ENCODE results near the gene BMP6. TPM values are rescaled to one million over a fixed set of nuclear protein-coding genes. Genes with fewer than 3 reads are reported as not detected.

Gene BMP6
- total and polyA plus RNA-seq, 2 of the 8 experiments (the other 6 are each of a cell fraction or from before 2014, with no cell fraction given): 2.0 to 2.1 TPM

- Histone ChIP-seq H3K4me2 (ENCODE audit: insufficient read depth in 1 of 2, low read depth in 2 of 2, low read length in 2 of 2) (no peak overlapping the region), H3K9ac (replicated peaks in 1 of 4; ENCODE audit: extremely low read depth in 1 of 4, low read depth in 3 of 4, low read length in 3 of 4) (no peak overlapping the region), H3K79me2 (ENCODE audit: control insufficient read depth in 1 of 2, insufficient read depth in 2 of 2, low read length in 2 of 2) (no peaks in the 10 kb centered on the region), H3K18ac (ENCODE audit: extremely low read depth, low read length) (no peak overlapping the region), H2BK12ac (ENCODE audit: low read depth, low read length) (no peak overlapping the region), H3K4me3 (ENCODE audit: extremely low read depth in 1 of 4, insufficient read depth in 2 of 4, low read depth in 3 of 4, low read length in 4 of 4) (no peak overlapping the region), H3K79me1 (ENCODE audit: low read depth, low read length) (no peaks in the 10 kb centered on the region; the same call in 1 of the 2 replicates), H2BK20ac (ENCODE audit: low read length) (no peak overlapping the region), H3K4ac (replicated peaks; ENCODE audit: insufficient read length, low read depth, low read length) (no peak overlapping the region), H4K5ac (ENCODE audit: insufficient read length, low read depth, low read length) (no peak overlapping the region), H3K36me3 (ENCODE audit: control insufficient read depth in 2 of 4, insufficient read depth in 4 of 4, low read length in 3 of 4) (no peaks in the 10 kb centered on the region), H4K91ac (replicated peaks; ENCODE audit: insufficient read length, low read length) (no peak overlapping the region), H2BK15ac (ENCODE audit: low read length) (no peak overlapping the region), H2AK5ac (ENCODE audit: low read depth, low read length) (no peak overlapping the region), H2BK5ac (ENCODE audit: low read depth, low read length) (no peak overlapping the region), H2AFZ (ENCODE audit: low read length) (no peak overlapping the region), H4K20me1 (replicated peaks in 1 of 2; ENCODE audit: control insufficient read depth in 1 of 2, insufficient read depth in 2 of 2, low read length in 2 of 2) (no peaks in the 10 kb centered on the region), H3K23ac (ENCODE audit: insufficient read length) (no peak overlapping the region), H3K9me3 (ENCODE audit: insufficient read depth in 2 of 2, low read depth in 1 of 2, low read length in 1 of 2) (no peaks in the 10 kb centered on the region), H3K23me2 (ENCODE audit: low read depth, low read length) (no peaks in the 10 kb centered on the region), H3K27ac (ENCODE audit: low read depth, low read length) (no peak overlapping the region), H3K14ac (ENCODE audit: insufficient read length) (no peak overlapping the region), H3K27me3 (replicated peaks in 1 of 4; ENCODE audit: control insufficient read depth in 3 of 4, extremely low read depth in 1 of 4, insufficient read depth in 3 of 4, low read length in 3 of 4) (no peaks in the 10 kb centered on the region), H4K8ac (ENCODE audit: extremely low read depth, insufficient read depth, low read length) (no peak overlapping the region), H2BK120ac (replicated peaks; ENCODE audit: low read depth, low read length) (no peak overlapping the region), H3K56ac (replicated peaks; ENCODE audit: insufficient read length, low read depth, low read length) (no peak overlapping the region), H3K4me1 (replicated peaks in 1 of 4; ENCODE audit: control insufficient read depth in 3 of 4, insufficient read depth in 4 of 4, low read length in 3 of 4) (no peaks in the 10 kb centered on the region)
- FAIRE-seq (no peak), DNase-seq (ENCODE audit: low read depth in 1 of 2, low spot score in 2 of 2) (no peak)
- ChIA-PET CTCF (ENCODE audit: partially characterized antibody) (interaction anchor here (1.2 to 1.5 kb wide), 3 partner anchors 17 to 73 kb away, joined by 3 read pairs; no protein-coding TSS in a partner anchor), POLR2A (ENCODE audit: partially characterized antibody) (interaction anchor here (1.0 to 1.5 kb wide), 3 partner anchors 9 to 28 kb away, joined by 3 to 5 read pairs (median 4); no protein-coding TSS in a partner anchor)
- 93% methylated on average over 3 of the region's 3 CpGs; no CpG with 5 or more reads in 1 of the 2 experiments for WGBS, 2 experiments (ENCODE audit: extremely low coverage in 1 of 2, insufficient coverage in 1 of 2, insufficient read length in 1 of 2, insufficient replicate concordance in 2 of 2, low coverage in 1 of 2, low lambda C conversion rate in 2 of 2, missing lambda C conversion rate in 1 of 2)
- no peak for TF ChIP-seq PHF8 (conservative IDR thresholded peaks at IDR 0.05; ENCODE audit: low read depth, low read length)
- no peak for TF ChIP-seq BRCA1 (IDR thresholded peaks at IDR 0.05; ENCODE audit: low read depth, low read length)
- no peak for TF ChIP-seq HDAC6 (IDR thresholded peaks at IDR 0.05; ENCODE audit: low read depth, low read length)
These were observed 60.3 kb downstream of the BMP6 start for GRCh38 chr6:7786214-7786661.

Data from H1 (cell line).